ENCODE data around the gene MGAT4C.

The MGAT4C gene

GRCh38 chr12:86179855-86180254, 76.3 kb downstream of the MGAT4C start:
- Histone ChIP-seq H3K4me3 (ENCODE audit: low read depth, low read length) (no peak overlapping the region), H3K36me3 (ENCODE audit: control insufficient read depth, insufficient read depth, low read length) (no peaks in the 10 kb centered on the region), H3K9ac (ENCODE audit: low read depth, low read length) (no peak overlapping the region), H3K27me3 (ENCODE audit: control insufficient read depth, insufficient read depth, low read length) (no peaks in the 10 kb centered on the region), H3K4me1 (ENCODE audit: control insufficient read depth, insufficient read depth, low read length) (no peaks in the 10 kb centered on the region), H3K27ac (ENCODE audit: low read depth, low read length) (no peak overlapping the region), H3K9me3 (ENCODE audit: control insufficient read depth, insufficient read depth, low read length) (peaks cover 14% of the 10 kb centered on the region; the same call in 1 of the 2 replicates)

- H3K27me3 ChIP-seq (ENCODE audit: control insufficient read depth, insufficient read depth, low read length) = no peaks in the 10 kb centered on the region
- no peak overlapping the region for H3K27ac ChIP-seq (ENCODE audit: low read depth, low read length)
- no peaks in the 10 kb centered on the region for H3K36me3 ChIP-seq (ENCODE audit: control insufficient read depth, insufficient read depth, low read length)
Measured at GRCh38 chr12:86174188-86174587, 82.0 kb downstream of the MGAT4C start.

GRCh38 chr12:86172913-86173443, 83.2 kb downstream of the MGAT4C start:
- Histone ChIP-seq H3K4me1 (ENCODE audit: control insufficient read depth, insufficient read depth, low read length) (no peaks in the 10 kb centered on the region), H3K36me3 (ENCODE audit: control insufficient read depth, insufficient read depth, low read length) (no peaks in the 10 kb centered on the region), H3K9ac (ENCODE audit: low read depth, low read length) (no peak overlapping the region), H3K9me3 (ENCODE audit: control insufficient read depth, insufficient read depth, low read length) (no peaks in the 10 kb centered on the region), H3K4me3 (ENCODE audit: low read depth, low read length) (no peak overlapping the region), H3K27me3 (ENCODE audit: control insufficient read depth, insufficient read depth, low read length) (no peaks in the 10 kb centered on the region), H3K27ac (ENCODE audit: low read depth, low read length) (no peak overlapping the region)

More at GRCh38 chr12:86174188-86174587, 82.0 kb downstream of the MGAT4C start:
- Histone ChIP-seq H3K9ac (ENCODE audit: low read depth, low read length) (no peak overlapping the region), H3K4me1 (ENCODE audit: control insufficient read depth, insufficient read depth, low read length) (no peaks in the 10 kb centered on the region), H3K9me3 (ENCODE audit: control insufficient read depth, insufficient read depth, low read length) (no peaks in the 10 kb centered on the region), H3K4me3 (ENCODE audit: low read depth, low read length) (no peak overlapping the region)

GRCh38 chr12:86170051-86170450, 86.1 kb downstream of the MGAT4C start:
- Histone ChIP-seq H3K36me3 (ENCODE audit: control insufficient read depth, insufficient read depth, low read length) (no peaks in the 10 kb centered on the region), H3K9ac (ENCODE audit: low read depth, low read length) (no peak overlapping the region), H3K4me1 (ENCODE audit: control insufficient read depth, insufficient read depth, low read length) (no peaks in the 10 kb centered on the region), H3K4me3 (ENCODE audit: low read depth, low read length) (no peak overlapping the region), H3K27me3 (ENCODE audit: control insufficient read depth, insufficient read depth, low read length) (no peaks in the 10 kb centered on the region), H3K27ac (ENCODE audit: low read depth, low read length) (no peak overlapping the region), H3K9me3 (ENCODE audit: control insufficient read depth, insufficient read depth, low read length) (no peaks in the 10 kb centered on the region)

GRCh38 chr12:86158956-86159355, 97.2 kb downstream of the MGAT4C start:
- Histone ChIP-seq H3K4me3 (ENCODE audit: low read depth, low read length) (no peak overlapping the region), H3K27ac (ENCODE audit: low read depth, low read length) (no peak overlapping the region), H3K27me3 (ENCODE audit: control insufficient read depth, insufficient read depth, low read length) (no peaks in the 10 kb centered on the region), H3K4me1 (ENCODE audit: control insufficient read depth, insufficient read depth, low read length) (peaks cover 8% of the 10 kb centered on the region; the same call in 1 of the 2 replicates), H3K9me3 (ENCODE audit: control insufficient read depth, insufficient read depth, low read length) (no peaks in the 10 kb centered on the region), H3K9ac (ENCODE audit: low read depth, low read length) (no peak overlapping the region), H3K36me3 (ENCODE audit: control insufficient read depth, insufficient read depth, low read length) (no peaks in the 10 kb centered on the region)

GRCh38 chr12:86154620-86155019, 101.6 kb downstream of the MGAT4C start:
- no peak overlapping the region for H3K9ac ChIP-seq (ENCODE audit: low read depth, low read length)
- no peaks in the 10 kb centered on the region for H3K9me3 ChIP-seq (ENCODE audit: control insufficient read depth, insufficient read depth, low read length)
- 0 out of 2 replicates have a peak, but pooled peaks cover 6% of the 10 kb centered on the region for H3K4me1 ChIP-seq (ENCODE audit: control insufficient read depth, insufficient read depth, low read length)
- H3K4me3 ChIP-seq (ENCODE audit: low read depth, low read length) = no peak overlapping the region
- H3K27me3 ChIP-seq (ENCODE audit: control insufficient read depth, insufficient read depth, low read length) = no peaks in the 10 kb centered on the region
- no peak overlapping the region for H3K27ac ChIP-seq (ENCODE audit: low read depth, low read length)
- H3K36me3 ChIP-seq (ENCODE audit: control insufficient read depth, insufficient read depth, low read length) = no peaks in the 10 kb centered on the region

- Histone ChIP-seq H3K9me3 (ENCODE audit: control insufficient read depth, insufficient read depth, low read length) (no peaks in the 10 kb centered on the region), H3K27me3 (ENCODE audit: control insufficient read depth, insufficient read depth, low read length) (no peaks in the 10 kb centered on the region), H3K4me3 (ENCODE audit: low read depth, low read length) (no peak overlapping the region), H3K9ac (ENCODE audit: low read depth, low read length) (no peak overlapping the region), H3K4me1 (ENCODE audit: control insufficient read depth, insufficient read depth, low read length) (peaks cover 19% of the 10 kb centered on the region; the same call in 1 of the 2 replicates), H3K36me3 (ENCODE audit: control insufficient read depth, insufficient read depth, low read length) (no peaks in the 10 kb centered on the region), H3K27ac (ENCODE audit: low read depth, low read length) (no peak overlapping the region)
Measured at GRCh38 chr12:86148612-86149011, 107.6 kb downstream of the MGAT4C start.

- H3K27ac ChIP-seq (ENCODE audit: low read depth, low read length) = no peak overlapping the region
- peaks cover 19% of the 10 kb centered on the region; the same call in 1 of the 2 replicates for H3K4me1 ChIP-seq (ENCODE audit: control insufficient read depth, insufficient read depth, low read length)
- H3K4me3 ChIP-seq (ENCODE audit: low read depth, low read length) = no peak overlapping the region
- no peaks in the 10 kb centered on the region for H3K9me3 ChIP-seq (ENCODE audit: control insufficient read depth, insufficient read depth, low read length)
- no peaks in the 10 kb centered on the region for H3K36me3 ChIP-seq (ENCODE audit: control insufficient read depth, insufficient read depth, low read length)
- no peaks in the 10 kb centered on the region for H3K27me3 ChIP-seq (ENCODE audit: control insufficient read depth, insufficient read depth, low read length)
- H3K9ac ChIP-seq (ENCODE audit: low read depth, low read length) = no peak overlapping the region
Measured at GRCh38 chr12:86148071-86148470, 108.1 kb downstream of the MGAT4C start.

GRCh38 chr12:86145156-86145555, 111.0 kb downstream of the MGAT4C start:
- Histone ChIP-seq H3K4me3 (ENCODE audit: low read depth, low read length) (no peak overlapping the region), H3K27me3 (ENCODE audit: control insufficient read depth, insufficient read depth, low read length) (no peaks in the 10 kb centered on the region), H3K9ac (ENCODE audit: low read depth, low read length) (no peak overlapping the region), H3K36me3 (ENCODE audit: control insufficient read depth, insufficient read depth, low read length) (no peaks in the 10 kb centered on the region), H3K9me3 (ENCODE audit: control insufficient read depth, insufficient read depth, low read length) (no peaks in the 10 kb centered on the region), H3K27ac (ENCODE audit: low read depth, low read length) (no peak overlapping the region), H3K4me1 (ENCODE audit: control insufficient read depth, insufficient read depth, low read length) (peaks cover 16% of the 10 kb centered on the region; the same call in 1 of the 2 replicates)

- no peaks in the 10 kb centered on the region for H3K36me3 ChIP-seq (ENCODE audit: control insufficient read depth, insufficient read depth, low read length)
- H3K9me3 ChIP-seq (ENCODE audit: control insufficient read depth, insufficient read depth, low read length) = no peaks in the 10 kb centered on the region
- H3K27me3 ChIP-seq (ENCODE audit: control insufficient read depth, insufficient read depth, low read length) = no peaks in the 10 kb centered on the region
- peaks cover 16% of the 10 kb centered on the region; the same call in 1 of the 2 replicates for H3K4me1 ChIP-seq (ENCODE audit: control insufficient read depth, insufficient read depth, low read length)
- H3K27ac ChIP-seq (ENCODE audit: low read depth, low read length) = no peak overlapping the region
- no peak overlapping the region for H3K9ac ChIP-seq (ENCODE audit: low read depth, low read length)
- no peak overlapping the region for H3K4me3 ChIP-seq (ENCODE audit: low read depth, low read length)
Measured at GRCh38 chr12:86143162-86143561, 113.0 kb downstream of the MGAT4C start.

GRCh38 chr12:86139671-86140070, 116.5 kb downstream of the MGAT4C start:
- no peaks in the 10 kb centered on the region for H3K36me3 ChIP-seq (ENCODE audit: control insufficient read depth, insufficient read depth, low read length)
- H3K27me3 ChIP-seq (ENCODE audit: control insufficient read depth, insufficient read depth, low read length) = no peaks in the 10 kb centered on the region
- no peak overlapping the region for H3K4me3 ChIP-seq (ENCODE audit: low read depth, low read length)

More at GRCh38 chr12:86139671-86140070, 116.5 kb downstream of the MGAT4C start:
- no peak overlapping the region for H3K27ac ChIP-seq (ENCODE audit: low read depth, low read length)
- H3K9me3 ChIP-seq (ENCODE audit: control insufficient read depth, insufficient read depth, low read length) = no peaks in the 10 kb centered on the region
- H3K4me1 ChIP-seq (ENCODE audit: control insufficient read depth, insufficient read depth, low read length) = peaks cover 9% of the 10 kb centered on the region
- no peak overlapping the region for H3K9ac ChIP-seq (ENCODE audit: low read depth, low read length)
